GM21737 (cell line): ENCODE data around the gene FAM228B.
"Not testable (repeated sequence)": the region's sequence is repeated elsewhere in the genome, so short reads cannot be mapped to it uniquely, and the experiment has no call there.

ENCODE experiments used
- ATAC-seq: cut with Tn5 transposase; IDR thresholded peaks from one replicate; pipeline ENCODE4 v1.9.1; 2021; ENCODE audit warnings: mild to moderate bottlenecking, moderate library complexity; ENCODE audit not compliant: unreplicated experiment

The FAM228B gene

GRCh38 chr2:24101992-24102391, 21.3 kb upstream of the FAM228B start:
- ATAC-seq = no peak

- no peak for ATAC-seq
Measured at GRCh38 chr2:24102677-24103076, 20.6 kb upstream of the FAM228B start.

- no peak for ATAC-seq
Measured at GRCh38 chr2:24104110-24104650, 19.1 kb upstream of the FAM228B start.

GRCh38 chr2:24104906-24105305, 18.4 kb upstream of the FAM228B start:
- ATAC-seq = no peak

GRCh38 chr2:24105816-24106215, 17.5 kb upstream of the FAM228B start:
- no peak for ATAC-seq

GRCh38 chr2:24106786-24107185, 16.5 kb upstream of the FAM228B start:
- no peak for ATAC-seq

GRCh38 chr2:24107336-24107735, 15.9 kb upstream of the FAM228B start:
- ATAC-seq = no peak

GRCh38 chr2:24109431-24109830, 13.8 kb upstream of the FAM228B start:
- ATAC-seq = not testable (repeated sequence)

- no peak for ATAC-seq
Measured at GRCh38 chr2:24110660-24111303, 12.5 kb upstream of the FAM228B start.

- no peak for ATAC-seq
Measured at GRCh38 chr2:24111407-24111901, 11.8 kb upstream of the FAM228B start.

- no peak for ATAC-seq
Measured at GRCh38 chr2:24115057-24115456, 8.2 kb upstream of the FAM228B start.

GRCh38 chr2:24117902-24118301, 5.4 kb upstream of the FAM228B start:
- ATAC-seq = no peak

GRCh38 chr2:24121066-24121465, 2.2 kb upstream of the FAM228B start:
- ATAC-seq = no peak

- no peak for ATAC-seq
Measured at GRCh38 chr2:24121469-24121868, 1.8 kb upstream of the FAM228B start.

- ATAC-seq = no peak
Measured at GRCh38 chr2:24122366-24123194, 689 bp upstream of the FAM228B start.

GRCh38 chr2:24123922-24124580, 782 bp downstream of the FAM228B start:
- ATAC-seq = peak; percentile 15

GRCh38 chr2:24125956-24126355, 2.7 kb downstream of the FAM228B start:
- no peak for ATAC-seq

- ATAC-seq = no peak
Measured at GRCh38 chr2:24132543-24132942, 9.3 kb downstream of the FAM228B start.

GRCh38 chr2:24140305-24140704, 17.0 kb downstream of the FAM228B start:
- ATAC-seq = not testable (repeated sequence)

GRCh38 chr2:24147364-24147763, 24.1 kb downstream of the FAM228B start:
- no peak for ATAC-seq

- no peak for ATAC-seq
Measured at GRCh38 chr2:24152413-24153197, 29.3 kb downstream of the FAM228B start.
